Sigmoid colon (tissue), 7 donors: ENCODE measurements around the gene OR13J1. TPM values are rescaled to one million over a fixed set of nuclear protein-coding genes. Genes with fewer than 3 reads are reported as not detected.
A peak's percentile ranks its signal among the peaks of the same experiment; 100 is the strongest.

Experiments
- DNase-seq: peaks from one replicate; pipeline ENCODE4 v3.0.0-alpha.2; 2019
- H3K27ac ChIP-seq, 4 donors: fragments of 200-600 bp; sonication (generic); one replicate each; pipeline ENCODE4 v1.5.1; 2016 to 2019; ENCODE audit warnings: mild to moderate bottlenecking in 1 of 4
- H3K27me3 ChIP-seq, 3 donors: fragments of 200-600 bp; sonication (generic); one replicate each; pipeline ENCODE4 v1.5.1; 2019; ENCODE audit warnings: mild to moderate bottlenecking in 1 of 3
- H3K36me3 ChIP-seq, 4 donors: fragments of 200-600 bp; sonication (generic); one replicate each; pipeline ENCODE4 v1.5.1; 2016 to 2019
- H3K4me1 ChIP-seq, 4 donors: fragments of 200-600 bp; sonication (generic); one replicate each; pipeline ENCODE4 v1.5.1; 2017 to 2019
- H3K4me3 ChIP-seq, 4 donors: fragments of 200-600 bp; sonication (generic); one replicate each; pipeline ENCODE4 v1.5.1; 2017 to 2019; ENCODE audit warnings: mild to moderate bottlenecking in 2 of 4, moderate library complexity in 1 of 4
- H3K9me3 ChIP-seq, 4 donors: fragments of 200-600 bp in 3 of 4; sonication (generic) in 3 of 4; one replicate each; pipeline versions ENCODE4 v1.5.1 to v1.6.1; 2013 to 2019
- CTCF ChIP-seq, 4 experiments: fragments of 450-650 bp in 3 of 4; fragments of 200-600 bp in 1 of 4; IDR thresholded peaks; one replicate each; pipeline ENCODE4 v1.5.1; 2016 to 2019; ENCODE audit warnings: antibody characterized with exemption in 4 of 4, mild to moderate bottlenecking in 3 of 4, moderate library complexity in 2 of 4
- EP300 ChIP-seq, 4 donors: sonication (generic); formaldehyde crosslinking; IDR thresholded peaks; one replicate each; pipeline ENCODE4 v1.6.1; 2017; ENCODE audit warnings: antibody characterized with exemption in 4 of 4
- POLR2A ChIP-seq, 2 donors: fragments of 450-650 bp; IDR thresholded peaks; one replicate each; pipeline ENCODE4 v1.6.1; 2016; ENCODE audit warnings: antibody characterized with exemption in 2 of 2, mild to moderate bottlenecking in 2 of 2, moderate library complexity in 2 of 2
- POLR2AphosphoS5 ChIP-seq, 4 donors: sonication (generic); formaldehyde crosslinking; IDR thresholded peaks; one replicate each; pipeline ENCODE4 v1.6.1; 2017; ENCODE audit warnings: antibody characterized with exemption in 4 of 4
- WGBS, 2 donors: extraction: QIAGEN DNeasy Blood & Tissue Kit; methylation state at CpG; one replicate each; pipeline ENCODE4 v1.1.7; 2013; 5-methylcytosine and 5-hydroxymethylcytosine counted together
- intact Hi-C: fragments of 100-400 bp; cut with DNase I; formaldehyde crosslinking; loops from one replicate; pipeline ENCODE4 v1.15.1; 2023
- polyA plus RNA-seq, 3 donors: library from polyadenylated mRNA; stranded (reverse); fragments of 200-250 nt; gene quantifications; one replicate each; pipeline ENCODE4 v1.2.3, GENCODE V29; 2013
- total RNA-seq, 4 donors: library from RNA; depleted of rRNA; stranded (reverse); fragments of >200 nt; gene quantifications; one replicate each; pipeline ENCODE4 v1.1.0, GENCODE V29; 2016
- donor health status: healthy with polysubstance abuse.
- donor health status: Bipolar disorder and iron deficiency.
- donor health status: healthy.

Gene OR13J1
- total and polyA plus RNA-seq, 7 donors: not detected

- H3K4me3 ChIP-seq: peak overlapping the region in 3 of 4 donors; percentile 15 to 33 (median 25)
- no peaks in the 10 kb centered on the region for H3K9me3 ChIP-seq
- no peaks in the 10 kb centered on the region for H3K36me3 ChIP-seq
- peak overlapping the region; percentile 93 to 97 (median 94) for H3K27ac ChIP-seq
- peak; percentile 93 for DNase-seq
- H3K4me1 ChIP-seq: peaks cover 0 to 85% (median 76%) of the 10 kb centered on the region in 4 donors
- intact Hi-C loops: no loop called here
- WGBS, 2 donors: 56 to 61% methylated on average over 14 of the region's 14 CpGs
- H3K27me3 ChIP-seq: no peaks in the 10 kb centered on the region
- TF ChIP-seq POLR2A (IDR thresholded peaks at IDR 0.05) (peak in 1 of 2 donors; percentile 29), CTCF (IDR thresholded peaks at IDR 0.05) (peak in 1 of 4 experiments; percentile 18), EP300 (IDR thresholded peaks at IDR 0.05) (peak in 1 of 4 donors; percentile 14), POLR2AphosphoS5 (IDR thresholded peaks at IDR 0.05) (peak; percentile 59 to 76 (median 72))
Observed at GRCh38 chr9:35906923-35907699, 36.9 kb upstream of the OR13J1 start.

- Histone ChIP-seq H3K27ac (peak within 1 kb of the TSS; percentile 93 to 97 (median 94)), H3K4me1 (peaks cover 0 to 79% (median 72%) of the 10 kb centered on the region in 4 donors), H3K4me3 (peak within 1 kb of the TSS in 3 of 4 donors; percentile 24 to 33 (median 25)), H3K36me3 (no peaks in the 10 kb centered on the region), H3K9me3 (no peaks in the 10 kb centered on the region), H3K27me3 (no peaks in the 10 kb centered on the region)
- WGBS, 2 donors: 22 to 63% methylated on average over 30 of the region's 30 CpGs
- TF ChIP-seq POLR2A (IDR thresholded peaks at IDR 0.05) (peak in 1 of 2 donors; percentile 64), EP300 (IDR thresholded peaks at IDR 0.05) (peak in 2 of 4 donors; percentile 32 to 43), POLR2AphosphoS5 (IDR thresholded peaks at IDR 0.05) (peak in 3 of 4 donors; percentile 77 to 86 (median 77)), CTCF (IDR thresholded peaks at IDR 0.05) (no peak)
- DNase-seq: peak; percentile 96
- intact Hi-C loops: no loop called here
Observed at GRCh38 chr9:35905912-35906679, 35.9 kb upstream of the OR13J1 start, which contains the start of gene HRCT1. TSS of gene HRCT1 (plus strand) at chr9:35906202. CDS start at chr9:35906288, 86 bp downstream.

- Histone ChIP-seq H3K27ac (peak overlapping the region; percentile 93 to 97 (median 94)), H3K4me3 (peak overlapping the region in 1 of 4 donors; percentile 33), H3K4me1 (peaks cover 0 to 70% (median 65%) of the 10 kb centered on the region in 4 donors), H3K9me3 (no peaks in the 10 kb centered on the region), H3K27me3 (no peaks in the 10 kb centered on the region), H3K36me3 (no peaks in the 10 kb centered on the region)
- DNase-seq: no peak
- TF ChIP-seq POLR2AphosphoS5 (IDR thresholded peaks at IDR 0.05) (no peak), POLR2A (IDR thresholded peaks at IDR 0.05) (no peak), EP300 (IDR thresholded peaks at IDR 0.05) (no peak), CTCF (IDR thresholded peaks at IDR 0.05) (no peak)
- intact Hi-C loops: no loop called here
- 30 to 70% methylated on average over 8 of the region's 8 CpGs for WGBS, 2 donors
Observed at GRCh38 chr9:35905051-35905781, 35.0 kb upstream of the OR13J1 start.

- H3K36me3 ChIP-seq: no peaks in the 10 kb centered on the region
- H3K4me3 ChIP-seq: no peak overlapping the region
- H3K27ac ChIP-seq: peak overlapping the region; percentile 93 to 97 (median 94)
- no peaks in the 10 kb centered on the region for H3K27me3 ChIP-seq
- TF ChIP-seq CTCF (IDR thresholded peaks at IDR 0.05): no peak
- WGBS, 2 donors: 78 to 79% methylated on average over 8 of the region's 8 CpGs
- intact Hi-C loops: no loop called here
- peaks cover 0 to 62% (median 56%) of the 10 kb centered on the region in 4 donors for H3K4me1 ChIP-seq
- H3K9me3 ChIP-seq: no peaks in the 10 kb centered on the region
- DNase-seq: no peak
Observed at GRCh38 chr9:35904338-35904737, 34.1 kb upstream of the OR13J1 start.
